ENCODE results near the gene FAM13A.

DNA sequence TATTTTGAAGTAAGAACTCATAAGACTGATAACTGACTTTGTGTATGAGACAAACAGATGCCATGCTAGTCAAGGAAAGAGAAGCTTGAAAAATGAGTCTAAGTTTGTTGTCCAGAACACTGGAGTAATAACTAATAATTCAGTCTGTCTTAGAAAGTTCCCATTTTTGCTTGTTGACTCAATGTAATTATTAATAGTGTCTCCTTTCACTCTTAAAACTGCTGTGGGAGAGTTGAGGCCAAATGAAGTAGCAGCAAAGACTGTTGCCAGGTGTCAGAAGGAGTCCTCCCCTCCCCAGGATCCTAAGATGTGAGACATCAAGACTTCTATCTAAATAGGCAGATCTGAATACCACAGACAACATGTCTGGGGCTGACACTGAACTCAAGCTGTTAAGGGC is 20.8 kb upstream of the FAM13A start:
- TF ChIP-seq, protein P1, sequence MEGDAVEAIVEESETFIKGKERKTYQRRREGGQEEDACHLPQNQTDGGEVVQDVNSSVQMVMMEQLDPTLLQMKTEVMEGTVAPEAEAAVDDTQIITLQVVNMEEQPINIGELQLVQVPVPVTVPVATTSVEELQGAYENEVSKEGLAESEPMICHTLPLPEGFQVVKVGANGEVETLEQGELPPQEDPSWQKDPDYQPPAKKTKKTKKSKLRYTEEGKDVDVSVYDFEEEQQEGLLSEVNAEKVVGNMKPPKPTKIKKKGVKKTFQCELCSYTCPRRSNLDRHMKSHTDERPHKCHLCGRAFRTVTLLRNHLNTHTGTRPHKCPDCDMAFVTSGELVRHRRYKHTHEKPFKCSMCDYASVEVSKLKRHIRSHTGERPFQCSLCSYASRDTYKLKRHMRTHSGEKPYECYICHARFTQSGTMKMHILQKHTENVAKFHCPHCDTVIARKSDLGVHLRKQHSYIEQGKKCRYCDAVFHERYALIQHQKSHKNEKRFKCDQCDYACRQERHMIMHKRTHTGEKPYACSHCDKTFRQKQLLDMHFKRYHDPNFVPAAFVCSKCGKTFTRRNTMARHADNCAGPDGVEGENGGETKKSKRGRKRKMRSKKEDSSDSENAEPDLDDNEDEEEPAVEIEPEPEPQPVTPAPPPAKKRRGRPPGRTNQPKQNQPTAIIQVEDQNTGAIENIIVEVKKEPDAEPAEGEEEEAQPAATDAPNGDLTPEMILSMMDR (IDR thresholded peaks at IDR 0.05; ENCODE audit: poor library complexity): no peak
- TF ChIP-seq EZH2 (IDR thresholded peaks at IDR 0.05; ENCODE audit: borderline replicate concordance) (no peak), EZH2phosphoT487 (IDR thresholded peaks at IDR 0.05; ENCODE audit: low read depth, severe bottlenecking, unreplicated experiment) (no peak)

All from hepatocyte (in vitro differentiated cells).